GM21723 (cell line): Measurements from ENCODE around the gene CALN1.
"Not testable (repeated sequence)": the region's sequence is repeated elsewhere in the genome, so short reads cannot be mapped to it uniquely, and the experiment has no call there.

Experiments used
- ATAC-seq: cut with Tn5 transposase; IDR thresholded peaks from one replicate; pipeline ENCODE4 v1.9.1; 2021; ENCODE audit warnings: mild to moderate bottlenecking, moderate library complexity; ENCODE audit not compliant: unreplicated experiment

Gene CALN1

DNA sequence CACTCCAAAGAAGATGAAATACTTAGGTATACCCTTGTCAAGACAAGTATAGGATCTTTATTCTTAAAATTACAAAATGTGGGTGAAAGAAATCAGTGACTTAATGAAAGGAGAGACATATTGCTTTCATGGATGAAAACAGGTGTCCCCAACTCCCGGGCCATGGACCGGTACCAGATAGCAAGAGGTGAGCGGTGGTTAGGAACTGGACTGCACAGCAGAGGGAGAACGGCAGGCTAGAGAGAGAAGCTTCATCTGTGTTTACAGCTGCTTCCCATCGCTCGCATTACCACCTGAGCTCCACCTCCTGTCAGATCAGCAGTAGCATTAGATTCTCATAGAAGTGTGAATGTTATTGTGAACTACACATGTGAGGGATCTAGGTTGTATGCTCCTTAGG, 408.9 kb downstream of the CALN1 start:
- no peak for ATAC-seq

DNA sequence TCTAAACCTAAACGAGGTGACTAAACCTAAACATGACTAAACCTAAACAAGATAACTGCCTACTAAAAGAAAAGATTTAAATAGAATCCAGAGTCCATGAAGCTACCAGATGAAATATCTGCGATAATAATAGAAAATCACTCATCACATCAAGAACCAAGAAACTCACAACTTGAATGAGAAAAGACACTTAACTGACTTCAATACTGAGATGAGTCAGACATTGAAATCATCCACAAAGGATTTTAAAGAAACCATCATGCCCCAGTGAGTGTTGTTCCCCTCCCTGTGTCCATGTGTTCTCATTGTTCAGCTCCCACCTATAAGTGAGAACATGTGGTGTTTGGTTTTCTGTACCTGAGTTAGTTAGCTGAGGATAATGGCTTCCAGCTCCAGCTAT, 416.0 kb downstream of the CALN1 start:
- ATAC-seq: no peak

DNA sequence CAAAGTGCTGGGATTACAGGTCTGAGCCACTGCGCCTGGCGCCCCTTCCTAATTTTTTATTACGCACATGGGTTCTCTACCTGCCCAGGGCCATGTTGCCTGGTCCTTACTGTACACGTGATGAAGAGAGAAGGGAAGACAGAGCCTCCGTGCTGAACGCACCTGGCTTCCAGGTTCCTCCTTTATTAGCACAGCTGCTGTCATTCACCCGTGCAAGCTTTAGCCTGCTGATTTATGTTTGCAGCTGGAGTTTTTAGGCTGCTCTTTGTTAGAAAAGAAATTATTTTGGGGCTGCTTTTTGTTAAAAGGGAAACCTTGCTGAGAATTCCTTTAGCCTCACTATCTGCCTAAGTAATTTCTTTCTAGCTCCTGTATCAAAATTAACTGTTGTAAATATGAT, 417.0 kb downstream of the CALN1 start:
- no peak for ATAC-seq

DNA sequence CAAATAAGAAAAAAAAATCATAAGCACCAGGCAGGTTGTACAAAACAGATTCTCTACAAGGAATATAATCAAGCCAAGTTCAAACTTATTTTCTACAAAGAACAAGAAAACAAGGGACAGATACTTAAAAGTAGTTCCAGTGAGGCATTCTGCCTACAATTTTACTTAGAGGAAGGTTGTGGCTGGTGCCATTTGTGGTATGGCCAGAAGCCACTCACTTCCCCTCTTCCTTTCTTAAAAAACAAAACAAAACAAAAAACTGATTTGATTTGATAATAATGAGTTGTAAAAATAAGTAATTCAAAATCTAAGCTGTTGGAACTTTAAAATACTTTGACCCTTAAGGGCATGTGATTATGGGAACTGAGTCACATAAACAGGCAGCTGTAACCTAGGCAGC, 420.6 kb downstream of the CALN1 start:
- no peak for ATAC-seq

DNA sequence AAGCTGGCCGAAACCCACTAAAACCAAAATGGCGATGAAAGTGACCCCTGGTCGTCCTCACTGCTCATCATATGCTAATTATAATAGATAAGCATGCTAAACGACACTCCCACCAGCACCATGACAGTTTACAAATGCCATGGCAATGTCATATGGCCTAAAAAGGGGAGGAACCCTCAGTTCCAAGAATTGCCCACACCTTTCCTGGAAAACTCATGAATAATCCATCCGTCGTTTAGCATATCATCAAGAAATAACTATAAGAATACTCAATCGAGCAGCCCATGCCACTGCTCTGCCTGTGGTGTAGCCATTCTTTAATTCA, 422.0 kb downstream of the CALN1 start:
- no peak for ATAC-seq

DNA sequence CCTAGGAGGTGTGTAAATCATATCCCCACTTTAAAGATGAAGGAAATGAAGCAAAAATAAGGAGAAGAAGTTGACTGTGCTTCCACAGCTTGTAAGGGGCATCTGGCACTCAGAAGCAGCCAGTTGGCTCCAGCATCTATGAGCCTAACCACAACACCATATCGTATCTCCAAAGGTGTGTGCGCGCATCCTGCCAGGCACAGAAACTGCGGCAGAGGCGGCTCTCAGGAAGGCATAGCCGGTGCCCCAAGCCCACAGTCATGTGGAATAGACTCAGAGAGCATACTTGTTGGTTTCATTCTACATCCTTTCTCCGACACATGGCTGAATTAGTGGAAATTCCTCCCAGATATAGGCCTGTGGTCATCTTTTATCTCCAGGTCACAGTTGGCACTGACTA, 423.9 kb downstream of the CALN1 start:
- no peak for ATAC-seq

DNA sequence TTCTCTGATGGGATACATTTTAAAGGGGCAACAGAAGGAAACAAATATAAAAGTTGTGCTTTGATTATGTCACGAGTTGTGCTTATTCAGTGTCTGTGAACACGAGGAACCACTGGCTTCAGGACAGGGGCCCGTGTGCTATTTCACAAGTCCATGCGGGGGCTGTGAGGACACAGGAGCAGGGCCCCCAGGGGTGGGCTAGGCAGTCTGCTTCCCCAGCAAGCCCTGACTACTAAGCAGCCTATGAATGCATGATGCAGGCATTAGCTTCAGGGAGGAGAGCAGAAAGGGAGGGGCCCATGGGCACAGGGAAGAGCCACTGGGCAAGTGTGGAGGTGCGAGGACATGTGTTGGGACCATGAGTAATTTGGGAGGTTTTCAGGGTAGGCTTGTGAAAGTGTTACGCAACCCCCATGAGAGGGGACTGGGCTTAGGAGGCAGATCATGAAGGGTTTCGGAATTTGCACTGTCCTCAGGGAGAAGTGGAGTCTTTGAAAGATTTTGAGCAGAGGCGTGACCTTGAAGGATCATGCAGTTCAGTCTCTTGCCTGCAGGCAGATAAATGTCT, 424.9 kb downstream of the CALN1 start:
- no peak for ATAC-seq

DNA sequence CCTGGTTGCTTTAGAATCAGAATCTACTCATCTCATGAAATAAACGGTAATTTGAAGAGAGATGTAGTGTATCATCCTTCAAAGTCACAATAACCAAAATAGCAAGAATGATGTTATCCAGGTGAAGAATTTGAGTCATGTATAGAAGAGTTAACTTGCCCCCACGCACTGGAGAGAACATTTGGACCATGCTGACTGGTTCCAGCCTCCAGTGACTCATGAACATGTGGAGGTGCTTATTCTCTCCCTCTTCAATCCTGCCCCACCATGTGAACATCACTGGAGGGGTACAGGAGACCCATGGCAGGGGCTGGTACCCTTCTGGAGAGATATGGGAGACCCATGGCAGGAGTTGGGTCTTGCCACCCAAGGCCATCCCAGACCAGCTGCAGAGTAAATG, 427.8 kb downstream of the CALN1 start:
- no peak for ATAC-seq

DNA sequence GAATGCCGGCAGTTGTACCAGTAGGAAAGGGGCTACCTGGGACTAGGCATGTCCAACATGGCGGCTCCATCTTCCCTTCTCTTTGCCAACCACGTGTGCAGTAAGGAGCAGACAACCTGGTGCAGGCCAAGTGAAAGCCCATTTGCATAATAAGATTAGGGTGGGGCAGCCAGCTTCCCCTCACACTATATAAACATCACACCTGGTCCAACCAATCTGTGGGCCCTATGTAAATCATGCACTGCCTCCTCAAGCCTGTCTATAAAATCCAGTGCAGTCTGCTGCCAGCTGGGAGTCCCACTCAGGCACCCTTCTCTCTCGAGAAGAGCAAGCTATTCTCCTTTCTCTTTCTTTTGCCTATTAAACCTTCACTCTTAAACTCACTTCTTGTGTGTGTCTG, 429.3 kb downstream of the CALN1 start:
- no peak for ATAC-seq

DNA sequence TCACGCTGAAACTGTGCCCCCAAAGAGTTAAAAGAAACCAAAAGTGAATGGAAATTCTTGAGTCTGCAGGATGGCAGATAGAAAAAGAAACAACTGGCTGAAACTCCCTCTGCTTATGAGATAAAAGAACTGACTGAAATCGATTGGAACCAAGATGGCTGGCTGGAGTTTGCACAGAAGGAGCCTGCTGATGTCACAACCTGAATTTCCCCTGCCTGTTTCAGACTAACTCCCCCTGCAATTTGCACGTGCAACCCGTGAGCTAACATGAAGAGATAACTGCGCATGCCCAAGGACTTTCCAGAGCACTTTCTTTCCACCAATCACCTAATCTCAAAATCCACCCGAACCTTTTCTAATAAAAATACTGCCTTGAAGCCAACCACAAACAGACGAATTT, 435.5 kb downstream of the CALN1 start:
- no peak for ATAC-seq

DNA sequence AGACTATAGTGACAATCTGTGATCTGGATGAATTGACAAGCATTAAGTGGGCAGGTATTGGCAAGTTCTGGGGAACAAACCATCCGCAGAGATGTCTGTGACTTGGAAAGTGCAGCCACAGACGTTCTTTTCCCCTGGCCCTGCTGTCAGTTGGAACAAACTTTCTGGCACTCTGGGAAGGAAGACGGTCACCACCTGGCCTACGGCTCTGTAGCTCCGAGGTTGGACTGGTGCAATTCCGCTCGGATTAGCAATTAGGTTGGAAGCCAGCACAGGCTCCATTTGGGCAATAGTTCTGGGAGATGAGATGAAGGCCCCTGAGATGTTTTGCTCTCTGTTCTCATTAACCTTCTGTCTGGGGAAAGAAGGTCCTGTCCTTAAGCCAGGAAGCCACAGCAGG, 437.5 kb downstream of the CALN1 start:
- ATAC-seq: no peak

DNA sequence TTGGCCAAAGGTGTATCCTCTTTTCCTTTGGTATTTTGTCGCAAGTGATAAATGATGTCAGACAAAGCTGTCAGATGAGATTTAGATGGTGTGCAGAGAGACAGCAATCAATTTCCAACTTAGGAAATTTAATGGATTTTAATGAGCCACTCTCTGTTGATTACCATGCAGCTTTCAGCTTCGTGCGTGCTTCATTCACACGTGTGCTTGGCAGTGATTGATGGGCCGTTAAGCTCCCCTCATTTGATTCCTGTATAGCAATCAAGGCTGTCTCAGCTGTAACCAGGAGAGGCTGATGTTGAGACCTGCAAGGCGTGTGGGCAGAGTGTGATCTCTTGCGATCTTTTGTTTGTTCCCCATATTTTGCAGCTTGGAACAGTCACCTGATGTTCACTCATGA, 439.6 kb downstream of the CALN1 start:
- no peak for ATAC-seq

DNA sequence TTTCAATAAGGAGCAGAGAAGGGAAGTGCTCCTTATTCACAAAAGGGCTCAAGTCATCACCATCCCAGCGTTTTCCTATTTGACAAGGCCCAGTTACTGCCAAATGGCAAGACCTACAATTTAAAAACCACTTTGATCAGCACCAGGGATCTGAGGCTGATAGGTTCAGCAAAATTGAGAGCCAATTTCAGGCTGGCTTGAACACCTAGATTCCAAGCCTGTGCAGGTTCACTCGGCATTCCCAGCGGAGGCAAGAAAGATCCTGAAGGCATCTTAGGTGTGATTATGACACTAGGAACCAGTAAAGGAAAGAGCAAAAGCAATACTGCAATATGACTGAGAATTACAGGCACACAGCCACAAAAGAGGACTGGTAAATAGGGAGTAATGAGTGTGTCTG, 441.4 kb downstream of the CALN1 start:
- no peak for ATAC-seq

DNA sequence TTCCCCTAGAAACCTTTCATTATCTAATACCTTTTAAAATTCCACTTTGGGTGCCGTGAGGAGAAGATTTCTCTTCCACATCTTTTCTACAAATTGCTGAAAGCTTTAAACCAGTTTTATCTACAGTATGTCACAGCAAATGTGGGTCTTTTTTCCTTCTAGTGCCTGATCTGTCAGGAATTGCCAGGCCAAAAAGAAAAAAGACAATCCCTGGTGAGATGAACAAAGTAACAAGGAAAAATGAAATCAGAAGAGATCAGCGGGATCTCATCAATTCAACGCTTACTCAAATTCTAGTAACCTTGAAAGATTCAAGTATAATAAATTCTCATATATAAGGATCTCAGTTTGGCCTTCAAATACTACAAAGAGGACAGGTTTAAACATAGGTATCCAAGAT, 449.5 kb downstream of the CALN1 start:
- ATAC-seq: no peak

DNA sequence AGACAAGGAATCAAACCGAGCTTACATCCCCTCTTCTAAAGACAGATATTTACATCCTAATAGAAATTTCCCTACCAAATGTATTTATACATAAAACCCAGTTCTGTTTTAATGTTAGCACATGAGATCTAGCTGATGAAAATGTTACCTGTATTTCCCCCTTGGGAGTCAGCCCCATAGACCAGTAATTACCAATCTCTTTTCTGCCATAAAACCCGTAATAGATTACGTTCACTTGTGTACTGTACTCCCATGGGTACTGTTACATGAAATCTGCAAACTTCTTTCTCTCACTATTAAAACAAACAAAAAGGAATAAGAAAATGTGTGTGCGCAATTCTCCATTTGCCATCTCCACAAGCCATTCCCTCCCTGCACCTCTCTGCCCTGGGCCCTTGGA, 450.9 kb downstream of the CALN1 start:
- no peak for ATAC-seq

DNA sequence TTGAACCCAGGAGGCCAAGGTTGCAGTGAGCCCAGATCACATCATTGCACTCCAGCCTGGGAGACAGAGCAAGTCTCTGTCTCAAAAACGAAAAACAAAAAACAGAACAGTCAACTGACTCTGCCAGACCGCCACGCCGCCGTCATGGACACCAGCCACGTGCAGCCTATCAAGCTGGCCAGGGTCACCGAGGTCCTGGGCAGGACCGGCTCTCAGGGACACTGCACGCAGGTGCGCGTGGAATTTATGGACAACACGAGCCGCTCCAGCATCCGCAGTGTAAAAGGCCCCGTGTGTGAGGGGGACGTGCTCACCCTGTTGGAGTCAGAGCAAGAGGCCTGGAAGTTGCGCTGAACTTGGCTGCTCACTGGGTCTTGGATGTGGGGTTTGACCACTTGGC, 470.0 kb downstream of the CALN1 start:
- no peak for ATAC-seq

DNA sequence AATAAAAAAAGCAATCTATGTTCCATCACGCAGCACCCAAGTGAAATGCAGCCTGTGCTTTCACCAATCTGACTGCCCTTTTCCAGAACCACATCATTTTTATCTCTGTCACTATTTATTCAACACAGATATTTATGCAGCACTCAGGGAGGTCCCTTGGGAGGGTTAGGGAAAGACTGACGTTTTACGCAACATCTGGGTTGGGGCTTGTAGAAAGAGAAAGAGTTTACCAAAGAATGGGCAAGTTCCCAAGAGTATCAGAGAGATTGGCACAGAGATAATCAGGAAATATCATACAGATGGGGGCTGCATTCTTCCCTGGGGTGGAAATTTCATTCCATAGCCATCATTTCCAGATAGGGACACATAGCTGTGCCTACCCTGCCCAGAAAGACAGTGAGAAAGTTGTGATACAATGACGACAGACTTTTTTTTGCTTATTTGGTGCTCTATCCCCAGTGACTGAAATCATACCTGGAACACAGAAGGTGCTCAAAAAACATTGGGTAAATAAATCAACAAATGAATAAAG, 474.2 kb downstream of the CALN1 start:
- ATAC-seq: no peak

DNA sequence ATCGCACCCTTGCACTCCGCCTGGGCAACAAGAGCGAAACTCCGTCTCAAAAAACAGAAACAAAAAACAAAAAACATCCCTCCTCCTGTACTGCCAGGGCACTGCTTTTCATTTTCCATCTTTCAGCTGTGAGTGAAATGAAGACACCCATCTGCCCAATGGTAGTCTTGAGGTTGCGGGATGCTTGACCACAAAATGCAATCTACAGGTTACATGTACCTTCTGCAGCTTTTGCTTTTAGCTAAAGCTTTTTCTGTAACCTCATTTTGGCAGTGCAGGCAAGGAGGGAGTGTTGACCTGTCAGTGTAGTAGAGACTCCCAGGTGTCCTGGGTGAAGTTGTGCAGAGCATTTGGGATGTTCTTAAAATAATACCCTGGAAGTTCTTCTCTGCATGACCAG, 476.5 kb downstream of the CALN1 start:
- ATAC-seq: no peak

DNA sequence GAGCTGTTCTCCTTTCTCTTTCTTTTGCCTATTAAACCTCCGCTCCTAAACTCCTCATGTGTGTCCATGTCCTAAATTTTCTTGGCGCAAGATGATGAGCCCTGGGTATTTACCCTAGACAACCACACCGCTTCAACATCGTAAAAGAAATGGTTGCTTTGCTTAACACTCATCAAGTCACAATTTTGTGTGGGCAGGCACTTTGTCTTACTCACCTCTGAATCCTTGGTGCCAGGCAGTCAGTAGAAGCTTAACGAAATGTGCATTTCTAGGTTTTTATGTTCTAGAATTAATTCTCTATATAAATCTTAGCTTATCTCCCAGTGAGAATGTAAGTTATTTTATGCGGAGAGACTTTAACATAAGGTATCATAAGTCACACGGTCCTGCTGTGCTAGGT, 478.7 kb downstream of the CALN1 start:
- ATAC-seq: no peak

DNA sequence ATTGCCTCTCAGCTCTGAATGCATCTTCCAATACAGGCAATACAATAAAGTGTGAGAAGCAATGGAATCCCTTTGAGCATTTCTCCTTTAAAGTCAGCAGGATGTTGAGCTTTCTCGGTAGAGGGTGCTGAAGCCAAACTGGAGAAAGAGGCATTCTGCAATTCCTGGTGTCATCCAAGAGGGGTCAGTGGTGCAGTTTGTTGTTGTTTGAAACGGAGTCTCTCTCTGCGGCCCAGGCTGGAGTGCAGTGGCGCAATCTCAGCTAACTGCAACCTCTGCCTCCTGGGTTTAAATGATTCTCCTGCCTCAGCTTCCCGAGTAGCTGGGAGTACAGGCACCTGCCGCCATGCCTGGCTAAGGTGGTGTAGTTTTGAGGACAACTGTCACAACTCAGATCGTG, 486.5 kb downstream of the CALN1 start:
- ATAC-seq: no peak

DNA sequence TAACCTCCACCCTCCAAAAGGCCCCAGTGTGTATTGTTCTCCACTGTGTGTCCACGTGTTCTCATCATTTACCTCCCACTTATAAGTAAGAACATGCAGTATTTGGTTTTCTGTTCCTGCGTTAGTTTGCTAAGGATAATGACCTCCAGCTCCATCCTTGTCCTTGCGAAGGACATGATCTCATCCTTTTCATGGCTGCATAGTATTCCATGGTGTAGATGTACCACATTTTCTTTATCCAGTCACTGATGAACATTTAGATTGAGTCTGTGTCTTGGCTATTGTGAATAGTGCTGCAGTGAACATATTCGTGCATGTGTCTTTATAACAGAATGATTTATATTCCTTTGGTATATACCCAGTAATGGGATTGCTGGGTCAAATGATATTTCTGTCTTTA, 497.9 kb downstream of the CALN1 start:
- ATAC-seq: not testable (repeated sequence)

DNA sequence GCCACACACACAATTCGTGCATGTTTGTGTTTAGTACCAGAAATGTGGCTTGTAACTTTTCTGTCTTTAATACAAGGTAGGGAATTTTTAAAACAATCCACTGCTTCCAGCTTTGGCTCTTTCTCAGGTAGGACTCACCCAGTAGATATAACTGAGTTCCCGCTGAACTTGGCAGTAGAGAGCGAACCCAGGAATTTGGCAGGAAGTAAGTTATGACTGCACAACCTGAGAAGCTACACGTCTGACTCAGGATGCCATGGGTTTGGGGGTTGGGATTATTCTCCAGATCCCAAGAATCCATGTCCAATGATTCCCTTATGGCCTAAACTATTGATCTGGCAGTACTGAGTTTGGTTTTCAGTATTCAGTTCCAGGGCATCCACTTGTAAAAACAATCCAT, 499.7 kb downstream of the CALN1 start:
- ATAC-seq: no peak

DNA sequence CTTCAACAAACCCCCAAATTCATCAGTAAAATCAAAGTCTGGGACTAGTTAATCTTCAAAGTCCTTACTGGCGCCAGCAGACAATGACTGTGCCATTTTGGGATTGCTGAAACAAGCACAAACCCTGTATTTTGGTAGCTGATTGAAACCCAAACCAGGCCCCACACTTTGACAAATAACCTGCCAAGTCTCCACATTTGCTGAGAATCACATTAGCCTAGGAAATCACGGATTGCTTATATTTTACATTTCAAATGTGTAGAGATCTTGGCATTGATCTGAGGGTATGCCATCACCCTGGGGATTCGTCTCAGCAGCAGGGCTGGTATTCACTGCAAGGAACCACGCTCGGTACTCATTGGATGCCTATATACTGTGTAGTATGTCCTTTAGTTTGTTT, 501.1 kb downstream of the CALN1 start:
- no peak for ATAC-seq

DNA sequence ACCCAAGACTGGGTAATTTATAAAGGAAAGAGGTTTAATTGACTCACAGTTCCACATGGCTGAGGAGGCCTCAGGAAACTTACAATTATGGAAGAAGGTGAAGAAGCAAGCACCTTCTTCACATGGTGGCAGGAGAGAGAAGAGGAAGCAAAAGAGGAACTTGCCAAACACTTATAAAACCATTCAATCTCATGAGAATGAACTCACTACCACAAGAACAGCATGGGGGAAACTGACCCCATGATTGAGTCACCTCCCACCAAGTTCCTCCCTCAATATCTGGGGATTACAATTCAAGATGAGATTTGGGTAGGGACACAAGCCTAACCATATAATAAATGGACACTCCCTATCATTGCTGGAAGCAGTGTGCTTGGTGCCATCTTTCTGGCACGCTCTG, 506.3 kb downstream of the CALN1 start:
- no peak for ATAC-seq
